ENCODE results near the gene KCNC1.

Gene KCNC1

GRCh38 chr11:17764446-17765218 lies 30.1 kb downstream of the KCNC1 start:
- TF ChIP-seq POLR2A (IDR thresholded peaks at IDR 0.05; ENCODE audit: low read depth, low read length), result no peak
- FAIRE-seq (no peak), DNase-seq (ENCODE audit: insufficient read length, low spot score) (no peak)

- no peak for TF ChIP-seq POLR2A (IDR thresholded peaks at IDR 0.05; ENCODE audit: low read depth, low read length)
- DNase-seq (ENCODE audit: insufficient read length, low spot score) (no peak), FAIRE-seq (no peak)
These were observed 30.9 kb downstream of the KCNC1 start for GRCh38 chr11:17765356-17766072.

- TF ChIP-seq POLR2A (IDR thresholded peaks at IDR 0.05; ENCODE audit: low read depth, low read length), result no peak
- DNase-seq (ENCODE audit: insufficient read length, low spot score) (no peak), FAIRE-seq (no peak)
These were observed 31.4 kb downstream of the KCNC1 start for GRCh38 chr11:17766073-17766359.

- FAIRE-seq (no peak), DNase-seq (ENCODE audit: insufficient read length, low spot score) (no peak)
- no peak for TF ChIP-seq POLR2A (IDR thresholded peaks at IDR 0.05; ENCODE audit: low read depth, low read length)
These were observed 32.0 kb downstream of the KCNC1 start for GRCh38 chr11:17766590-17766989.

- TF ChIP-seq POLR2A (IDR thresholded peaks at IDR 0.05; ENCODE audit: low read depth, low read length), result no peak
- DNase-seq (ENCODE audit: insufficient read length, low spot score) (no peak), FAIRE-seq (no peak)
These were observed 32.8 kb downstream of the KCNC1 start for GRCh38 chr11:17767301-17767885.

- TF ChIP-seq POLR2A (IDR thresholded peaks at IDR 0.05; ENCODE audit: low read depth, low read length), result no peak
- DNase-seq (ENCODE audit: insufficient read length, low spot score) (no peak), FAIRE-seq (no peak)
These were observed 33.3 kb downstream of the KCNC1 start for GRCh38 chr11:17767914-17768313.

GRCh38 chr11:17768547-17768946 lies 34.0 kb downstream of the KCNC1 start:
- no peak for DNase-seq (ENCODE audit: insufficient read length, low spot score)
- TF ChIP-seq POLR2A (IDR thresholded peaks at IDR 0.05; ENCODE audit: low read depth, low read length), result no peak
- no peak for FAIRE-seq

GRCh38 chr11:17769218-17769617 lies 34.6 kb downstream of the KCNC1 start:
- TF ChIP-seq POLR2A (IDR thresholded peaks at IDR 0.05; ENCODE audit: low read depth, low read length), result no peak
- DNase-seq (ENCODE audit: insufficient read length, low spot score), result no peak
- no peak for FAIRE-seq

- FAIRE-seq (no peak), DNase-seq (ENCODE audit: insufficient read length, low spot score) (no peak)
- TF ChIP-seq POLR2A (IDR thresholded peaks at IDR 0.05; ENCODE audit: low read depth, low read length), result no peak
These were observed 35.6 kb downstream of the KCNC1 start for GRCh38 chr11:17770048-17770652.

- no peak for FAIRE-seq
- DNase-seq (ENCODE audit: insufficient read length, low spot score), result no peak
- no peak for TF ChIP-seq POLR2A (IDR thresholded peaks at IDR 0.05; ENCODE audit: low read depth, low read length)
These were observed 36.3 kb downstream of the KCNC1 start for GRCh38 chr11:17770917-17771316.

- TF ChIP-seq POLR2A (IDR thresholded peaks at IDR 0.05; ENCODE audit: low read depth, low read length), result no peak
- no peak for DNase-seq (ENCODE audit: insufficient read length, low spot score)
- no peak for FAIRE-seq
These were observed 36.8 kb downstream of the KCNC1 start for GRCh38 chr11:17771415-17771814.

GRCh38 chr11:17771841-17772401 lies 37.3 kb downstream of the KCNC1 start:
- FAIRE-seq (no peak), DNase-seq (ENCODE audit: insufficient read length, low spot score) (no peak)
- TF ChIP-seq POLR2A (IDR thresholded peaks at IDR 0.05; ENCODE audit: low read depth, low read length), result no peak

GRCh38 chr11:17772704-17773600 lies 38.4 kb downstream of the KCNC1 start:
- DNase-seq (ENCODE audit: insufficient read length, low spot score), result no peak
- no peak for FAIRE-seq
- TF ChIP-seq POLR2A (IDR thresholded peaks at IDR 0.05; ENCODE audit: low read depth, low read length), result no peak
